HG02610 (cell line): Measurements from ENCODE around the gene ANKRD66.
"Not testable (repeated sequence)": the region's sequence is repeated elsewhere in the genome, so short reads cannot be mapped to it uniquely, and the experiment has no call there.

ENCODE experiments used
- ATAC-seq: cut with Tn5 transposase; IDR thresholded peaks from one replicate; pipeline ENCODE4 v1.9.1; 2021; ENCODE audit warnings: mild to moderate bottlenecking, moderate library complexity; ENCODE audit not compliant: unreplicated experiment

ANKRD66 gene

GRCh38 chr6:46751658-46752057 lies 4.9 kb downstream of the ANKRD66 start:
- no peak for ATAC-seq

- ATAC-seq = no peak
Observed at GRCh38 chr6:46755865-46756264, 9.1 kb downstream of the ANKRD66 start.

GRCh38 chr6:46756469-46757213 lies 9.9 kb downstream of the ANKRD66 start:
- no peak for ATAC-seq

GRCh38 chr6:46757214-46757596 lies 10.5 kb downstream of the ANKRD66 start:
- ATAC-seq = no peak

GRCh38 chr6:46758960-46759753 lies 12.4 kb downstream of the ANKRD66 start:
- no peak for ATAC-seq

- ATAC-seq = no peak
Observed at GRCh38 chr6:46760925-46761324, 14.2 kb downstream of the ANKRD66 start.

- no peak for ATAC-seq
Observed at GRCh38 chr6:46763466-46763865, 16.7 kb downstream of the ANKRD66 start.

- not testable (repeated sequence) for ATAC-seq
Observed at GRCh38 chr6:46764280-46764679, 17.5 kb downstream of the ANKRD66 start.

GRCh38 chr6:46764961-46765360 lies 18.2 kb downstream of the ANKRD66 start:
- ATAC-seq = no peak

GRCh38 chr6:46772016-46772415 lies 25.3 kb downstream of the ANKRD66 start:
- no peak for ATAC-seq

GRCh38 chr6:46772762-46773161 lies 26.0 kb downstream of the ANKRD66 start:
- ATAC-seq = peak; percentile 63

GRCh38 chr6:46773201-46773855 lies 26.6 kb downstream of the ANKRD66 start:
- ATAC-seq = no peak

- not testable (repeated sequence) for ATAC-seq
Observed at GRCh38 chr6:46774736-46775135, 28.0 kb downstream of the ANKRD66 start.

- no peak for ATAC-seq
Observed at GRCh38 chr6:46776070-46776712, 29.5 kb downstream of the ANKRD66 start.

GRCh38 chr6:46777476-46778346 lies 31.0 kb downstream of the ANKRD66 start:
- no peak for ATAC-seq

- no peak for ATAC-seq
Observed at GRCh38 chr6:46781478-46782378, 35.0 kb downstream of the ANKRD66 start.

- ATAC-seq = no peak
Observed at GRCh38 chr6:46784535-46784934, 37.8 kb downstream of the ANKRD66 start.

GRCh38 chr6:46787871-46788540 lies 41.3 kb downstream of the ANKRD66 start:
- ATAC-seq = no peak

- ATAC-seq = no peak
Observed at GRCh38 chr6:46788791-46789190, 42.1 kb downstream of the ANKRD66 start.
